CD4-positive, CD25-positive, alpha-beta regulatory T cell (primary cell): ENCODE data around the gene ENTREP3. TPM values are rescaled to one million over a fixed set of nuclear protein-coding genes. Genes with fewer than 3 reads are reported as not detected.

ENCODE experiments used
- ATAC-seq, 2 donors: fragments of 150-1000 bp; cut with Tn5 transposase; one replicate each; pipeline ENCODE4 v1.10.0; 2021; ENCODE audit warnings: low read depth in 2 of 2, moderate number of reproducible peaks in 2 of 2, moderate library complexity in 1 of 2
- DNase-seq, 3 donors: peaks; one replicate each; pipeline versions ENCODE4 v3.0.0 to v3.0.0-alpha.2; 2012 to 2022; ENCODE audit warnings: mixed read lengths in 1 of 3
- H3K27ac ChIP-seq: one replicate; pipeline ENCODE4 v1.7.0; 2013; ENCODE audit warnings: mild to moderate bottlenecking, low read length; ENCODE audit not compliant: insufficient read depth, poor library complexity, severe bottlenecking
- H3K27me3 ChIP-seq: one replicate; pipeline ENCODE4 v1.7.0; 2013; ENCODE audit warnings: low read length; ENCODE audit not compliant: control insufficient read depth, insufficient read depth
- H3K36me3 ChIP-seq: one replicate; pipeline ENCODE4 v1.7.0; 2013; ENCODE audit warnings: mild to moderate bottlenecking, low read length, moderate library complexity; ENCODE audit not compliant: control insufficient read depth, insufficient read depth
- H3K4me1 ChIP-seq: 2 replicates; pipeline ENCODE4 v1.7.0; 2013; ENCODE audit warnings: mild to moderate bottlenecking, low read length; ENCODE audit not compliant: insufficient read depth, control insufficient read depth, poor library complexity, severe bottlenecking
- H3K4me3 ChIP-seq: one replicate; pipeline ENCODE4 v1.7.0; 2013; ENCODE audit warnings: low read depth, mild to moderate bottlenecking, low read length, moderate library complexity
- H3K9me3 ChIP-seq, 2 experiments: 1 replicate in 1 of 2; 2 replicates in 1 of 2; pipeline ENCODE4 v1.7.0; 2013; ENCODE audit warnings: low read length in 2 of 2, mild to moderate bottlenecking in 1 of 2, moderate library complexity in 1 of 2; ENCODE audit not compliant: control insufficient read depth in 2 of 2
- H3K27ac Mint-ChIP-seq, 3 donors: one replicate each; pipeline ENCODE4 v1.8.0; 2020 to 2022; ENCODE audit warnings: mild to moderate bottlenecking in 3 of 3, mixed read lengths in 3 of 3, moderate library complexity in 2 of 3
- H3K27me3 Mint-ChIP-seq: one replicate; pipeline ENCODE4 v1.8.0; 2022; ENCODE audit warnings: mild to moderate bottlenecking, mixed read lengths
- H3K36me3 Mint-ChIP-seq: one replicate; pipeline ENCODE4 v1.8.0; 2020; ENCODE audit warnings: mixed read lengths
- H3K4me1 Mint-ChIP-seq, 4 donors: one replicate each; pipeline ENCODE4 v1.8.0; 2020 to 2022; ENCODE audit warnings: mixed read lengths in 4 of 4, mild to moderate bottlenecking in 1 of 4
- H3K4me3 Mint-ChIP-seq, 4 donors: one replicate each; pipeline ENCODE4 v1.8.0; 2020 to 2022; ENCODE audit warnings: mild to moderate bottlenecking in 4 of 4, mixed read lengths in 4 of 4, moderate library complexity in 3 of 4
- H3K9me3 Mint-ChIP-seq, 7 donors: one replicate each; pipeline ENCODE4 v1.8.0; 2020 to 2022; ENCODE audit warnings: mixed read lengths in 7 of 7, mild to moderate bottlenecking in 3 of 7, moderate library complexity in 2 of 7
- polyA plus RNA-seq, 4 donors: library from polyadenylated mRNA; unstranded; fragments of 300-500 nt; fragmentation: Illumina TruSeq; gene quantifications; one replicate each; pipeline ENCODE4 v1.2.3, GENCODE V29; 2021
- total RNA-seq: library from RNA; stranded (reverse); gene quantifications from one replicate; pipeline ENCODE4 v1.2.3, GENCODE V29; 2022

ENTREP3 gene
- total and polyA plus RNA-seq, 5 donors from 2014 or later, result 0.57 to 7.8 (median 0.76) TPM

DNA sequence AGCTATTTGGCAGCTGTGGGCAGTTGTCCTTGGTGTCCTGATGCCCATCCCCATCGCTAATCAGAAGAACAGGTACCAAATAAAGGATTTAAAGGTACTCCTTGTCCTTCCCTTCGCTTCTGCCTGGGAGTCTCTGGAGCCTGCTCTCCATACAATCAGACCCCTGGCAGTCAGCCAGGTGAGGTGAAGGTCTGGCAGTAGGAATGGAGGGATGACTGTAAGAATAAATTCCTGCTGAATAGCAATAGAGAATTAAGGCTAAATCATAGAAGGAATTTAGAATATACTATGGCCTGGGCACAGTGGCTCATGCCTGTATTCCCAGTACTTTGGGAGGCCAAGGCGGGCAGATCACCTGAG lies 56.8 kb downstream of the ENTREP3 start:
- Histone ChIP-seq H3K27me3 (no peaks in the 10 kb centered on the region), H3K27ac (no peak overlapping the region), H3K36me3 (no peaks in the 10 kb centered on the region), H3K9me3 (no peaks in the 10 kb centered on the region), H3K4me3 (no peak overlapping the region), H3K4me1 (peaks cover 19% of the 10 kb centered on the region)
- Mint-ChIP-seq H3K4me1 (peaks cover 0 to 24% (median 12%) of the 10 kb centered on the region in 4 donors), H3K9me3 (peaks cover 0 to 1% (median 0%) of the 10 kb centered on the region in 7 donors), H3K36me3 (peaks cover 7% of the 10 kb centered on the region), H3K27me3 (no peaks in the 10 kb centered on the region), H3K4me3 (peak overlapping the region in 2 of 4 donors; percentile 7 to 43), H3K27ac (no peak overlapping the region)
- ATAC-seq, result no peak
- no peak for DNase-seq

GRCh38 chr1:155197901-155198546 lies 57.3 kb downstream of the ENTREP3 start:
- Histone ChIP-seq H3K4me1 (peaks cover 24% of the 10 kb centered on the region), H3K9me3 (no peaks in the 10 kb centered on the region), H3K4me3 (no peak overlapping the region), H3K27ac (no peak overlapping the region), H3K27me3 (no peaks in the 10 kb centered on the region), H3K36me3 (no peaks in the 10 kb centered on the region)
- H3K27me3 Mint-ChIP-seq, result no peaks in the 10 kb centered on the region
- DNase-seq (no peak), ATAC-seq (no peak)
- peak overlapping the region in 1 of 3 donors; percentile 42 for H3K27ac Mint-ChIP-seq
- peaks cover 7% of the 10 kb centered on the region for H3K36me3 Mint-ChIP-seq
- H3K9me3 Mint-ChIP-seq, result peaks cover 0 to 2% (median 0%) of the 10 kb centered on the region in 7 donors
- H3K4me1 Mint-ChIP-seq, result peaks cover 0 to 29% (median 15%) of the 10 kb centered on the region in 4 donors
- H3K4me3 Mint-ChIP-seq, result peak overlapping the region in 3 of 4 donors; percentile 36 to 88 (median 43)

Other genes starting within 250 kb of the ENTREP3 start
- gene DCST2, start 221.7 kb downstream of the ENTREP3 start, total RNA-seq, result 1.4 TPM
- gene DCST2, start 221.7 kb downstream of the ENTREP3 start, polyA plus RNA-seq, result not detected
- gene DCST1, start 221.7 kb downstream of the ENTREP3 start, total RNA-seq, result 0.32 TPM
- not detected for gene DCST1, start 221.7 kb downstream of the ENTREP3 start, polyA plus RNA-seq
- gene ADAM15, start 204.2 kb downstream of the ENTREP3 start, total RNA-seq, result 31.5 TPM
- gene ADAM15, start 204.2 kb downstream of the ENTREP3 start, polyA plus RNA-seq, result 10 to 100 TPM in 3 of 4 donors, 1 to 10 TPM in 1; 9.8 to 24.7 (median 17.2) TPM
- gene EFNA4, start 191.7 kb downstream of the ENTREP3 start, total RNA-seq, result 6.1 TPM
- 1 to 10 TPM; 2.5 to 5.9 (median 4.2) TPM for gene EFNA4, start 191.7 kb downstream of the ENTREP3 start, polyA plus RNA-seq
- gene EFNA3, start 176.6 kb downstream of the ENTREP3 start, total RNA-seq, result 0.52 TPM
- gene EFNA3, start 176.6 kb downstream of the ENTREP3 start, polyA plus RNA-seq, result 1 to 10 TPM in 1 of 4 donors, under 1 TPM in 3; 0.42 to 1.2 (median 0.69) TPM
- 0.30 TPM for gene EFNA1, start 127.6 kb downstream of the ENTREP3 start, total RNA-seq
- 1 to 10 TPM; 1.4 to 6.8 (median 3.3) TPM for gene EFNA1, start 127.6 kb downstream of the ENTREP3 start, polyA plus RNA-seq
- gene SLC50A1, start 119.6 kb downstream of the ENTREP3 start, total RNA-seq, result 24.1 TPM
- gene SLC50A1, start 119.6 kb downstream of the ENTREP3 start, polyA plus RNA-seq, result 10 to 100 TPM; 45.1 to 59.3 (median 46.0) TPM
- gene DPM3, start 115.0 kb downstream of the ENTREP3 start, total RNA-seq, result 28.1 TPM
- 100 to 1,000 TPM in 3 of 4 donors, 10 to 100 TPM in 1; 98.3 to 116 (median 101) TPM for gene DPM3, start 115.0 kb downstream of the ENTREP3 start, polyA plus RNA-seq
- gene KRTCAP2, start 82.2 kb downstream of the ENTREP3 start, total RNA-seq, result 122 TPM
- 100 to 1,000 TPM; 468 to 537 (median 507) TPM for gene KRTCAP2, start 82.2 kb downstream of the ENTREP3 start, polyA plus RNA-seq
- 6.1 TPM for gene TRIM46, start 81.6 kb downstream of the ENTREP3 start, total RNA-seq
- 1 to 10 TPM in 2 of 4 donors, under 1 TPM in 2; 0.44 to 1.6 (median 0.78) TPM for gene TRIM46, start 81.6 kb downstream of the ENTREP3 start, polyA plus RNA-seq
- 18.4 TPM for gene THBS3, start 47.6 kb downstream of the ENTREP3 start, total RNA-seq
- 1 to 10 TPM; 2.7 to 4.1 (median 3.7) TPM for gene THBS3, start 47.6 kb downstream of the ENTREP3 start, polyA plus RNA-seq
- gene MTX1, start 46.8 kb downstream of the ENTREP3 start, total RNA-seq, result 18.4 TPM
- 10 to 100 TPM; 44.3 to 52.2 (median 49.0) TPM for gene MTX1, start 46.8 kb downstream of the ENTREP3 start, polyA plus RNA-seq
- 57.3 TPM for gene SCAMP3, start 6.9 kb upstream of the ENTREP3 start, total RNA-seq
- 100 to 1,000 TPM; 110 to 150 (median 141) TPM for gene SCAMP3, start 6.9 kb upstream of the ENTREP3 start, polyA plus RNA-seq
- gene CLK2, start 18.0 kb upstream of the ENTREP3 start, total RNA-seq, result 76.6 TPM
- 10 to 100 TPM; 11.4 to 17.4 (median 15.5) TPM for gene CLK2, start 18.0 kb upstream of the ENTREP3 start, polyA plus RNA-seq
- 1.5 TPM for gene HCN3, start 22.0 kb upstream of the ENTREP3 start, total RNA-seq
- under 1 TPM in 3 of 4 donors, not detected in 1; 0.07 to 0.15 (median 0.11) TPM for gene HCN3, start 22.0 kb upstream of the ENTREP3 start, polyA plus RNA-seq
- not detected for gene PKLR, start 46.0 kb upstream of the ENTREP3 start, total RNA-seq
- not detected for gene PKLR, start 46.0 kb upstream of the ENTREP3 start, polyA plus RNA-seq
- 67.9 TPM for gene FDPS, start 53.4 kb upstream of the ENTREP3 start, total RNA-seq
- 100 to 1,000 TPM; 114 to 159 (median 123) TPM for gene FDPS, start 53.4 kb upstream of the ENTREP3 start, polyA plus RNA-seq
- 12.4 TPM for gene RUSC1, start 65.4 kb upstream of the ENTREP3 start, total RNA-seq
- 10 to 100 TPM in 1 of 4 donors, 1 to 10 TPM in 3; 7.1 to 10.0 (median 8.8) TPM for gene RUSC1, start 65.4 kb upstream of the ENTREP3 start, polyA plus RNA-seq